HG03520 (cell line): ENCODE results near the gene PGA5.

Experiments used
- ATAC-seq: cut with Tn5 transposase; IDR thresholded peaks from one replicate; pipeline ENCODE4 v1.9.1; 2021; ENCODE audit warnings: mild to moderate bottlenecking, moderate library complexity; ENCODE audit not compliant: unreplicated experiment

PGA5 gene

GRCh38 chr11:61292356-61292755, 51.4 kb downstream of the PGA5 start:
- ATAC-seq = no peak

GRCh38 chr11:61293867-61294716, 53.1 kb downstream of the PGA5 start:
- peak; percentile 31 for ATAC-seq

- peak; percentile 81 for ATAC-seq
These were observed 54.0 kb downstream of the PGA5 start, which contains the start of gene VWCE for GRCh38 chr11:61294717-61295595. VWCE (minus strand) TSS chr11:61295316; CDS start chr11:61295037, 279 bp downstream.

- no peak for ATAC-seq
These were observed 54.6 kb downstream of the PGA5 start for GRCh38 chr11:61295596-61295926.

- no peak for ATAC-seq
These were observed 56.4 kb downstream of the PGA5 start for GRCh38 chr11:61297341-61297740.

GRCh38 chr11:61297746-61298145, 56.8 kb downstream of the PGA5 start:
- ATAC-seq = no peak

GRCh38 chr11:61298663-61299244, 57.8 kb downstream of the PGA5 start:
- ATAC-seq = no peak
